Adipocyte (in vitro differentiated cells): ENCODE results near the gene NUP214.
"Not testable (repeated sequence)": the region's sequence is repeated elsewhere in the genome, so short reads cannot be mapped to it uniquely, and the experiment has no call there.

Experiments used
- DNase-seq: peaks from one replicate; pipeline ENCODE4 v3.0.0-alpha.2; 2015; ENCODE audit warnings: low read depth
- H3K27me3 ChIP-seq: replicated peaks from 2 replicates; pipeline ENCODE4 v1.7.0; 2013; ENCODE audit warnings: mild to moderate bottlenecking, low read length, moderate library complexity; ENCODE audit not compliant: control insufficient read depth, insufficient read depth
- H3K36me3 ChIP-seq: 2 replicates; pipeline ENCODE4 v1.7.0; 2013; ENCODE audit warnings: low read length, mild to moderate bottlenecking, moderate library complexity; ENCODE audit not compliant: control insufficient read depth, insufficient read depth, severe bottlenecking
- H3K4me1 ChIP-seq: 2 replicates; pipeline ENCODE4 v1.7.0; 2013; ENCODE audit warnings: mild to moderate bottlenecking, low read length, moderate library complexity; ENCODE audit not compliant: control insufficient read depth, insufficient read depth
- H3K4me3 ChIP-seq: 2 replicates; pipeline ENCODE4 v1.7.0; 2013; ENCODE audit warnings: mild to moderate bottlenecking, low read length, moderate library complexity
- H3K9ac ChIP-seq: 2 replicates; pipeline ENCODE4 v1.7.0; 2013; ENCODE audit warnings: mild to moderate bottlenecking, low read length, moderate library complexity
- H3K9me3 ChIP-seq: 2 replicates; pipeline ENCODE4 v1.7.0; 2013; ENCODE audit warnings: mild to moderate bottlenecking, low read length, moderate library complexity; ENCODE audit not compliant: control insufficient read depth

NUP214 gene

GRCh38 chr9:131271016-131271273 is 145.6 kb downstream of the NUP214 start:
- not testable (repeated sequence) for H3K27me3 ChIP-seq, H3K36me3 ChIP-seq, H3K4me3 ChIP-seq, DNase-seq, H3K9ac ChIP-seq, H3K4me1 ChIP-seq, H3K9me3 ChIP-seq

GRCh38 chr9:131271506-131271931 is 146.1 kb downstream of the NUP214 start:
- DNase-seq = no peak
- H3K9me3 ChIP-seq = no peaks in the 10 kb centered on the region
- no peaks in the 10 kb centered on the region for H3K36me3 ChIP-seq
- H3K9ac ChIP-seq = no peak overlapping the region
- peaks cover 3% of the 10 kb centered on the region for H3K27me3 ChIP-seq
- H3K4me1 ChIP-seq = peaks cover 4% of the 10 kb centered on the region
- H3K4me3 ChIP-seq = no peak overlapping the region

- Histone ChIP-seq H3K27me3 (peaks cover 3% of the 10 kb centered on the region), H3K9me3 (no peaks in the 10 kb centered on the region), H3K36me3 (no peaks in the 10 kb centered on the region), H3K4me3 (no peak overlapping the region), H3K4me1 (peaks cover 4% of the 10 kb centered on the region), H3K9ac (no peak overlapping the region)
- DNase-seq = no peak
These were observed 146.8 kb downstream of the NUP214 start for GRCh38 chr9:131272212-131272611.

GRCh38 chr9:131273146-131273855 is 147.9 kb downstream of the NUP214 start:
- Histone ChIP-seq H3K36me3 (no peaks in the 10 kb centered on the region), H3K27me3 (peaks cover 3% of the 10 kb centered on the region), H3K9ac (no peak overlapping the region), H3K4me1 (peaks cover 4% of the 10 kb centered on the region), H3K4me3 (no peak overlapping the region), H3K9me3 (no peaks in the 10 kb centered on the region)
- DNase-seq = no peak

- peak; percentile 59 for DNase-seq
- Histone ChIP-seq H3K27me3 (peaks cover 5% of the 10 kb centered on the region), H3K9me3 (no peaks in the 10 kb centered on the region), H3K9ac (peak overlapping the region; percentile 1), H3K4me1 (peaks cover 4% of the 10 kb centered on the region), H3K36me3 (no peaks in the 10 kb centered on the region), H3K4me3 (no peak overlapping the region)
These were observed 148.7 kb downstream of the NUP214 start for GRCh38 chr9:131273856-131274673.

GRCh38 chr9:131274674-131275331 is 149.4 kb downstream of the NUP214 start:
- Histone ChIP-seq H3K4me1 (peaks cover 4% of the 10 kb centered on the region), H3K36me3 (no peaks in the 10 kb centered on the region), H3K4me3 (no peak overlapping the region), H3K27me3 (peaks cover 12% of the 10 kb centered on the region), H3K9me3 (no peaks in the 10 kb centered on the region), H3K9ac (peak overlapping the region; percentile 51)
- no peak for DNase-seq

- Histone ChIP-seq H3K27me3 (peaks cover 18% of the 10 kb centered on the region), H3K4me3 (no peak overlapping the region), H3K9me3 (no peaks in the 10 kb centered on the region), H3K9ac (peak overlapping the region; percentile 51), H3K4me1 (peaks cover 4% of the 10 kb centered on the region), H3K36me3 (no peaks in the 10 kb centered on the region)
- no peak for DNase-seq
These were observed 150.1 kb downstream of the NUP214 start for GRCh38 chr9:131275332-131276093.

GRCh38 chr9:131276094-131276888 is 150.9 kb downstream of the NUP214 start, which contains the start of gene FAM78A:
TSS of gene FAM78A (minus strand) at chr9:131276510. CDS start at chr9:131276179, 331 bp downstream.
- no peak for DNase-seq
- peak within 1 kb of the TSS; percentile 62 for H3K4me3 ChIP-seq

GRCh38 chr9:131276891-131277286 is 151.5 kb downstream of the NUP214 start:
- Histone ChIP-seq H3K4me3 (peak overlapping the region; percentile 62), H3K9me3 (no peaks in the 10 kb centered on the region), H3K36me3 (no peaks in the 10 kb centered on the region), H3K27me3 (peaks cover 30% of the 10 kb centered on the region), H3K4me1 (peaks cover 4% of the 10 kb centered on the region), H3K9ac (no peak overlapping the region)
- DNase-seq = peak; percentile 18

More at GRCh38 chr9:131276094-131276888, 150.9 kb downstream of the NUP214 start, which contains the start of gene FAM78A:
- Histone ChIP-seq H3K4me1 (peaks cover 4% of the 10 kb centered on the region), H3K9me3 (no peaks in the 10 kb centered on the region), H3K36me3 (no peaks in the 10 kb centered on the region), H3K27me3 (peaks cover 24% of the 10 kb centered on the region), H3K9ac (no peak within 1 kb of the TSS)

- Histone ChIP-seq H3K4me3 (peak overlapping the region; percentile 62), H3K9ac (peak overlapping the region; percentile 34), H3K27me3 (peaks cover 35% of the 10 kb centered on the region), H3K36me3 (no peaks in the 10 kb centered on the region), H3K9me3 (no peaks in the 10 kb centered on the region), H3K4me1 (peaks cover 4% of the 10 kb centered on the region)
- peak; percentile 11 for DNase-seq
These were observed 152.0 kb downstream of the NUP214 start for GRCh38 chr9:131277287-131277909.
